ENCODE measurements around the gene CCDC136.

Gene CCDC136

GRCh38 chr7:128846781-128847444 is 55.1 kb downstream of the CCDC136 start:
- no peak for DNase-seq

DNA sequence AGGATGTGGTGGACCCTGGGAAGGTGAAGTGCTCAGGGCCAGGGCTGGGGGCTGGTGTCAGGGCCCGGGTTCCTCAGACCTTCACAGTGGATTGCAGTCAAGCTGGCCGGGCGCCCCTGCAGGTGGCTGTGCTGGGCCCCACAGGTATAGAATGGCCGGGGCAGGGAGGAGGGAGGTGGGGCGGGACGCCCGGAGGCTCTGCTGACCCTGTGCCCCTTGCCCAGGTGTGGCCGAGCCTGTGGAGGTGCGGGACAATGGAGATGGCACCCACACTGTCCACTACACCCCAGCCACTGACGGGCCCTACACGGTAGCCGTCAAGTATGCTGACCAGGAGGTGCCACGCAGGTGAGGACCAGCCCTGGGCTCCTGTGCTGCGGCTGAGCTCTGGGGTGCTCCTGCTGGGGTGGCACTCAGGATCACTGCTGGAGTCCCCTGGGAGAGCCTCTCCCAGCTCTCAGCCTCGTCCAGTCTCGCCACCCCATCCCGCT is 56.0 kb downstream of the CCDC136 start:
- no peak for DNase-seq

DNA sequence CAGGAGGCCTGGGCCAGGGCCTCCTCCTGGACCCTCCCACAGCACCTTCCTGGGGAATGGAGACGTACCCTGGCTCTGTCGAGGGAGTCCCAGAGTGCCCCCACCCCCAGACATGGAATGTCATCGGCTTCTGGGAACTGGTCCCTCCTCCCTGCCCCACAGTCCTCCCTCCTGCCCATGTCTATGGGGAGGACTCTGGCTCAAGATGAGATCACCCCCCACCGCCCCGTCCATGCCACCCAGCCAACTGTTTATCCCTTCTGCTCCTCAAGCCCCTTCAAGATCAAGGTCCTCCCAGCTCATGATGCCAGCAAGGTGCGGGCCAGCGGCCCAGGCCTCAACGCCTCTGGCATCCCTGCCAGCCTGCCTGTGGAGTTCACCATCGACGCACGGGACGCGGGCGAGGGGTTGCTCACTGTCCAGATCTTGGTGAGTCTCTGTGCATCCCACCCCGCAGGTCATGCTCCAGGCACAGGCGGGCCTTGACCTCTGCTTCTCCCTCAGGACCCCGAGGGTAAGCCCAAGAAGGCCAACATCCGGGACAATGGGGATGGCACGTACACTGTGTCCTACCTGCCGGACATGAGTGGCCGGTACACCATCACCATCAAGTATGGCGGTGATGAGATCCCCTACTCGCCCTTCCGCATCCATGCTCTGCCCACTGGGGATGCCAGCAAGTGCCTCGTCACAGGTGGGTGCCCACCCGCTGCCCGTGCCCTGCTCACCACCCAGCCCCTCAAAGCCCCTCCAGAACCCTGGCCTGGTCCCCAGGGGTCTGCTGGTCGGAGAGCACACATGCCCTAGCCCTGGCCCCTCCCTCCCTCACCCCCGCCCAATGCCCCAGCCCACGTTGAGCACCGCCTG is 56.8 kb downstream of the CCDC136 start:
- no peak for DNase-seq

DNA sequence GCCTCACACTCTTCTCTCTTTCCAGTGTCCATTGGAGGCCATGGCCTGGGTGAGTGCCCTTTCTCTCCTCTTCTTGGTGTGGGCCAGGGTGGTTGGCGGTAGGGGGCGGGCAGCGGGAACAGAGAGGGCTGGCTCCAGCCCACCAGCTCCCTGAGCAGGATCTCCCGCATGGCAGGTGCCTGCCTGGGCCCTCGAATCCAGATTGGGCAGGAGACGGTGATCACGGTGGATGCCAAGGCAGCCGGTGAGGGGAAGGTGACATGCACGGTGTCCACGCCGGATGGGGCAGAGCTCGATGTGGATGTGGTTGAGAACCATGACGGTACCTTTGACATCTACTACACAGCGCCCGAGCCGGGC is 57.4 kb downstream of the CCDC136 start:
- no peak for DNase-seq

DNA sequence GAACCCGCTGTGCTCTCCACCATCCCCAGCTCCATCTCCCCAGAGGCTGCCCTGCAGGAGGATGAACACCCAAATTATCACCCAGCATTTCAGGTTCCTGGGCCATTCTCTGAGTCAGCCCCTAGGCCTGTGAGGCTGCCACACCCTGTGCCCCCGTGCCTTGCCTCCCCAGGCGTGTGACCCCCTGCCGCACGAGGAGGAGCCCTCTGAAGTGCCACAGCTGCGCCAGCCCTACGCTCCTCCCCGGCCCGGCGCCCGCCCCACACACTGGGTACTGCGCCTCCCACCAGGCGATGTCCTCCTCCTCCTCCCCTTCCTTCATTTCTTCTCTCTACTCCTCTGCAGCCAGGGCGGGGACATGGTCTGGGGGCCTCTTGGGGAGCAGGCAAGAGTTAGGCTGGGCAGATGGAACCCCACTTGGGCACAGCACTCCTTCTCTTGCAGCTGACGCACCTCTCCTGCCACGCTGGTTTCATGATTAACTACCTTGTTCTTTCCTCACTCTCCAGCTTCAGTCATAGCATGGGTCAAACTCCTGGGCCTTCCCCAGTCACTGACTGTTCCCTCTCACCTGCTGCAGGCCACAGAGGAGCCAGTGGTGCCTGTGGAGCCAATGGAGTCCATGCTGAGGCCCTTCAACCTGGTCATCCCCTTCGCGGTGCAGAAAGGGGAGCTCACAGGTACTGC is 58.2 kb downstream of the CCDC136 start:
- DNase-seq = no peak

DNA sequence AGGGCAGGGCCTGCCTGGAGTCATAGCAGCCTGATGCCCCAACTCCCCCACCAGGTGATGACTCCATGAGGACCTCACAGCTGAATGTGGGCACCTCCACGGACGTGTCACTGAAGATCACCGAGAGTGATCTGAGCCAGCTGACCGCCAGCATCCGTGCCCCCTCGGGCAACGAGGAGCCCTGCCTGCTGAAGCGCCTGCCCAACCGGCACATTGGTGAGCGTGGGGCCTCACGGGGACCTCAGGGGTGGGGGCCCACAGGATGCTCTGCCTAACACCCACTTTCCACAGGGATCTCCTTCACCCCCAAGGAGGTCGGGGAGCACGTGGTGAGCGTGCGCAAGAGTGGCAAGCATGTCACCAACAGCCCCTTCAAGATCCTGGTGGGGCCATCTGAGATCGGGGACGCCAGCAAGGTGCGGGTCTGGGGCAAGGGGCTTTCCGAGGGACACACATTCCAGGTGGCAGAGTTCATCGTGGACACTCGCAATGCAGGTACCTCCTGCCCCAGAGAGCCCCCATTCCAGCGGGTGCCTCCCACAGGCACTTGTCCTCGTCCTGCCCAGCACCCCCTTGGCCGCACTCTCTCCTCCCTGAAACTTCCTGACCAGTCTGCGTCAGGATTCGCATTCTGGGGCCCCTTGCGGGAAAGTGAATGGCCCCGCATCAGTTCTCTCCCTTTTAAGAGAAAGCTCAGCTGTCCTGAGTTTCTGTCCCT is 60.9 kb downstream of the CCDC136 start:
- no peak for DNase-seq

- DNase-seq = no peak
These were observed 62.0 kb downstream of the CCDC136 start for GRCh38 chr7:128853799-128854198.

GRCh38 chr7:128854396-128854795 is 62.6 kb downstream of the CCDC136 start:
- DNase-seq = no peak

DNA sequence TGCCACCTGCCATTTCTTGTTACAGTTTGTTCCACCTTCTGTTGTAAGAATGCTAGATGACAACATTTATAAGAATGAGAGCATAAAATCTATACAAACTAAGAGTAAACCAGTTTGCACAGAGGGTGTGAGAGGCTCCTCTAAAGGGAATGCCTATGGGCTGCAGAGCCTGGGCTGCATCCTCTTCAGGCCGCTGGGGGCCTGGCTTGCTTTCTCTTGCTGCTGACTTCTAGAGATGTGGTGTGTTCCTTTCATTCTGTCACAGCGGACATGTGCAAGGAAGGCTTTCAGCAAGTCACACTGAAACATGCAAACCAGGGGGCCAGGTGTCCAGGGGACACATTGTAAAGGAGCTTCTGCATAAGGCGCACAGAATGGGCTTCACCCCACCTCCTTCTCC is 63.8 kb downstream of the CCDC136 start:
- DNase-seq = peak in 1 of 2 experiments; percentile 17

DNA sequence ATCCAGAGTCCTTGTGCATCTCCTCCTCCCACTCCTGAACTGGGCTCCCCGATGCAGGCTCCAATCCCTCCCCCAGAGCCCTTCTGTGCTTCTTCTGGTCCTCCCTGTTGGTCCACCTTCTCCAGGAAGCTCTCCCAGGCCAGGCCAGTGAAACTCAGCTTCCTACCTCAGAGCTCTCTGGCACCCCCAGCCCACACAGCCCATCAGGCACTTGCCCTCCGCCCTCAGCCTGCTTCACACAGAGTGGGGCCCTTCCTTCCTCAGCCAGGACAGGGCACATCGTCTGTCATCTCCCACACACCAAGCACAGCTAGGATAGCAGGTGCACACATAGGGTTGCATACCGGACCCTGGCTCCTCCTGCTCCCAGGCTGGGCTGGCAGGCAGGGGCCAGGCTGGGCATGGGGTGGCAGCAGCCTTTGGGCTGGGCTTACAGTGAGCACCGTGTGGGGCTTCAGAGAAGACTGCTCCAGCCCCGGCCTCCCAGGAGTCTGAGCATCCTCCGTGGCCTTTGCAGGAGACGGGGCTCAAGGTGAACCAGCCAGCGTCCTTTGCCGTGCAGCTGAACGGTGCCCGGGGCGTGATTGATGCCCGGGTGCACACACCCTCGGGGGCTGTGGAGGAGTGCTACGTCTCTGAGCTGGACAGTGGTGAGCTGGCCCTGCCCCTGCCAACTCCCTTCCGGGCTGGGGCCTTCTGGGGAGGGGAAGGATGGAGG is 64.4 kb downstream of the CCDC136 start:
- no peak for DNase-seq

DNA sequence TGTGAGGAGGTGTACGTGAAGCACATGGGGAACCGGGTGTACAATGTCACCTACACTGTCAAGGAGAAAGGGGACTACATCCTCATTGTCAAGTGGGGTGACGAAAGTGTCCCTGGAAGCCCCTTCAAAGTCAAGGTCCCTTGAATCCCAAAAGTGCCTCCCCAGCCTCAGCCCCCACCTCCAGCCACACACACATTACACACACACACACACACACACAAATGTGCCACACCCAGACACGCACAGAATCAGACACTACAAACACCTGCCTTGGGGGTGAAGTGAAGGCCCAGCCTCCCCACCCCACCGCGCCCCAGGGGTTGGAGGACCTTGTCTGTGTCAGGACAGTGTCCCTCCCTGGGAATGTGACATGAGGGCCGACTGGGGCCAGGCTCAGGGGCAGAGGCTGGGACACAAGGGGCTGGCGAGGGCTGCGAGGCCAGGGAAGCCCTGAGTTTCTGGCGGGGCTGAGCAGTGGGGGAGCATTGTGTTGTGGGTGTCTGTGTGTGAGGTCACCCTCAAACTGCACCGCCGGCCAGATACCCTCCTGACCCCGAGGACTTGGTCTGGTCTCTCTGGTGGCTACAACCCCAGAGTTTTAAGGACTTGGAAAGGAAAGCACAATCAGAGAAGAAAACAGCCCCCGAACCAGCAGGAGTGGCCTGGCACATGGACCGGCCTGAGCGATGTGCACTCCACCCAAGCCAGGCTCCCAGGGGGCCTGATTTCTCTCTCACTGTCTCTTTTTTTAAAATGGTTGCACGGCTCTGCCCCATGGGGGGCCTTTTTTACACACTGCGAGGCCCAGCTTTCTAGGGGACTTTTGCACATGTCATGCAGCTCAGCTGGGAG is 66.8 kb downstream of the CCDC136 start:
- no peak for DNase-seq

DNA sequence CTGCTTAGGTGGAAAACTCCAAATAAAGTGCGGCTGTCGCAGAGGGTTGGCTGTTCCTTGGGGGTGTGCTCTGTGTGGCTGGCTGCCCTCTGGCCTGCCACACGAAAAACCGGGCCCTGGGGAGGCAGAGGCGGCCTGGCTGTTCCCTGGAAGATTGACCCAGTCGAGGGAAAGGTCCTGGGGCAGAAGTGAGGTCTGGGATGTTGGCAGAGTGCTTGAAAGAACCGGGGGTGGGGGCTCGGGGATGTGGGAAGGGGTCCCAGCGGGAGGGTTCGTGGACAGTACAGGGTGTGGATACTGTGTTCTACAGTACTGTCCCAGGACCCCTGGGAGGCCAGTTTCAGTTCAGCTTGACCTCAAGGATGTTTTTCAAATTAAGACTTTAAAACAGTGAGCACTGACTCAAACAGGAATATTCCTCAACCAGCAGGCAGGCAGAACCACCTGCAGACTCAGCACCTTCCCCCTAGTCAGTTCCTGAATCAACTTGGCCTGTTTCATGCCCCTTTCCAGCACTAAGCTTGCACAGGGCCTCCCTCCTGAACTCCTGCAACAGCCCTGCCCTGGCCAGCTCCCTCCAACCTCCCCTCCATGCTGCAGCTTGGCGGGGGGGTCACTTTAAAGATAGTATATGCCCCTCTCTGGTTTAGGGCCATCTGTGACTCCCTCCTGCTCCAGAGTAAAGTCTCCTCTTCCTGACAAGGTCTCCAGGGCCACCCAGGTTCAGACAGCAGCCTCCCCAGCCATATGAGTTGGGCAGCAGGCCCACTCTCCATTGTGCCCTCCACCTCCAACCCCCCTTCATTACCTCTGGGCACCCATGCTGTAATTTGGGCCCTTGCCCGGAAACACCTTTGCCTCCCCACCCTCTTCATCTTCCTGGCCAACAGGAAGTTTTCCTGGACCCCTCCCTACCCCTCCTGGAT is 67.7 kb downstream of the CCDC136 start:
- no peak for DNase-seq

- no peak for DNase-seq
These were observed 68.6 kb downstream of the CCDC136 start for GRCh38 chr7:128860158-128861073.

GRCh38 chr7:128861957-128862570 is 70.3 kb downstream of the CCDC136 start:
- DNase-seq = no peak

DNA sequence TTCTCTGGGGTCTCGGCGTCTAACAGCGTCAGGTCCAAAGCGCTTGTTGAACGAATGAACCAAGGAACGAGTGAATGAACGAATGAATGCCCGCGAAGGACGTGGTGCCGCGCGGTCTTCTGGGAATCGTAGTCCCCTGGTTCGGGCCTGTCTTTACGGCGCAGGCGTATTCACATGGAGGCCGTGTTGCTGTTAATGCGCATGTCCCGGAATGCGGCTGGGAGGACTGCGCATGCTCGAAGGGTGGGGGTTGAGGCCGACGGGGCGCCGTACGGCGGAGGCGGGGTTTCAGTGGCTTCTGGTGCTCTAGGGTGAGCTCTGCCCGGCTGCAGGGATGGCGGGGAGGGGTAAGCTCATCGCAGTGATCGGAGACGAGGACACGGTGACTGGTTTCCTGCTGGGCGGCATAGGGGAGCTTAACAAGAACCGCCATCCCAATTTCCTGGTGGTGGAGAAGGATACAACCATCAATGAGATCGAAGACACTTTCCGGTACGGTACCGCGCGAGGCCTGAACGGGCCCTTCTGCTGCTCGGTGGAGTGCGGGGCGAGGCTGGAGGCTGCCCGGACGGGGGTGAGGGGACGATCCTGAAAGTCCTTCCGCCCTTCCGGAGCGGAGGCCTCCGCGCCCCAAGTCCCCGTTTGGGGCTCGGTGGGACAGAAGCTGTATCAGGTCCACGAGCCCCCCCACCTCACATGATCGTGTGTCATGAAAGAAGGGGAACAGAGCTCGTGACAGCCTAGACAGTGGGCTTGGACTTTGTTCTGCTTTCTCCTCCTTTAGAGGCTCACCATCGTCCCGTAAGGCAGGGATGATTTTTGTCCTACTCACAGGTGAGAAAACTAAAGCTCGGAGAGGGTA is 71.0 kb downstream of the CCDC136 start, which contains the start of gene ATP6V1F:
Gene ATP6V1F (plus strand): TSS at position 286 of the 862 bp plus-strand sequence. CDS start 49 bp downstream, at position 335.
- DNase-seq = peak; percentile 97 to 99

GRCh38 chr7:128863433-128863989 is 71.7 kb downstream of the CCDC136 start:
- peak; percentile 78 to 84 for DNase-seq

GRCh38 chr7:128865303-128865702 is 73.5 kb downstream of the CCDC136 start:
- DNase-seq = no peak
